HG03066 (cell line): ENCODE results near the gene ITGB3.
"Not testable (repeated sequence)": the region's sequence is repeated elsewhere in the genome, so short reads cannot be mapped to it uniquely, and the experiment has no call there.

ENCODE experiments used
- ATAC-seq: cut with Tn5 transposase; IDR thresholded peaks from one replicate; pipeline ENCODE4 v1.9.1; 2021; ENCODE audit warnings: low read depth; ENCODE audit not compliant: unreplicated experiment

ITGB3 gene

DNA sequence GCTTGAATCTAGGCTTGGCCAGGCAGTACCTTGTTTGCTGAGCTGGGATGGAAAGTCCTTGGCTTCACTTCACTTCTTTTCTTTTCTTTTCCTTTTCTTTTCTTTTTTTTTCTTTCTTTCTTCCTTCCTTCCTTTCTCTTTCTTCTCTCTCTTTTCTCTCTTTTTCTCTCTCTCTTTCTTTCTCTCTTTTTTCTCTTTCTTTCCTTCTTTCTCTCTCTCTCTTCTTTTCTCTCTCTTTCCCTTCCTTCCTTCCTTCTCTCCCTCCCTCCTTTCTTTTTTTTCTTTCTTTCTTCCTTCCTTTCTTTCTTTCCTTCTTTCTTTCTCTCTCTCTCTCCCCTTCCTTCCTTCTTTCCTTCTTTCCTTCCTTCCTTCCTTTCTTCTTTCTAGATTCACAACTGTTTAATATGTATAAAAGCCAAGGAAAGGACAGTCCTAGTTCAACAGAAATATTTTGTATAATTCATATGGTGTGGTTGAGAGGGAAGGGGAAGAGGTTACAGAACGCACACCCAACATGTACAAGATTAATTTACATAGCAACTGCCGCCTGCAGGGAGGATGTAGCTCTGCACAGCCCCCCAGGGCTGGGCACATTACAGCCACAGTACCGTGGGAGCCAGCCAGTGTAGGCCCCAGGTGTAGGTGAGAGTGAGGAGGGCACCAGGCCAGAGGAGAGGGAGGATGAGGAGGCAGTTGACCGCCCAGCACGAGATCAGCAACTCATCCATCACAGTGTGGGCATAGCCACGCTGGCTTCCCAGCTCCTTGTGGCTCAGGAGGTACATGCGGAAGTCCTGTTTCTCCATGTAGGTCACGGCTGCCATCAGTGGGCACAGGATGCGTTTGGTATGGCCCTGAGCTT lies 9.7 kb upstream of the ITGB3 start:
- ATAC-seq, result no peak

DNA sequence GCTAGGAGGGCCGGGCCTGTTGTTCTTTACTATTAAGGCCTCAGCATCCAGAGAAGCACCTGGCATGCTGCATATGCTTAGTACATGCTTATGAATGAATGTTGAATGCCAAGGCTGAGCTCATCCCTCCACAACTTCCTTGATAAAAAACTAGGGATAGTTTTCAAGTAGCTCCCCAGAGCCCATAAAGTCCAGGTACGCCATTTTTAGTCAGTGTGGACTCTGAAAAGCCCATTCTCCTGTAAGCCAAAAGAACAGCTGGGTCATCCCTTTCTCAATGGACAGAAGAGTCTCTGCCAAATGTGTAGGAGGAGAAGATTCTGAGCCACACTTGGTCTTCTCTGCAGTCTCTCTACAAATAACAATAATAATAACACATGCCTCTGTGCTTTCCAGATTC lies 8.9 kb upstream of the ITGB3 start:
- no peak for ATAC-seq

DNA sequence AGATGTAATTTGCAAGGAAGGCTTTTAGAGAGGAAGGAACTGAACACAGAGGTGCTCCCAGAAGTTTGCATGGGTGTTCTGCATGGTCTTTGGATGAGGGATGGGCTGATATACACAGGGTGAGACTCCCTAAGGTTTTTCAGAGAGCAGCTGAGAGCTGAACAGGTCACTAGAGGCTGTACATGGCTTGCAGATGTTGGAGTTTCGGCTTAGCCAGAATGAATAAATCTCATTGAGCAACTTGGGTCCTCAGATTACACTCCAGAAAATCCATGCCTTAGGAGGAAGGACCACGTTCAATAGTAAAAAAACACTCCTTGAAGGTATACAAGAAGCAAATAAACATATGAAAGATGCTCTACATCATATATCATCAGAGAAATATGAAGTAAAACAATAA lies 7.5 kb upstream of the ITGB3 start:
- ATAC-seq, result no peak

DNA sequence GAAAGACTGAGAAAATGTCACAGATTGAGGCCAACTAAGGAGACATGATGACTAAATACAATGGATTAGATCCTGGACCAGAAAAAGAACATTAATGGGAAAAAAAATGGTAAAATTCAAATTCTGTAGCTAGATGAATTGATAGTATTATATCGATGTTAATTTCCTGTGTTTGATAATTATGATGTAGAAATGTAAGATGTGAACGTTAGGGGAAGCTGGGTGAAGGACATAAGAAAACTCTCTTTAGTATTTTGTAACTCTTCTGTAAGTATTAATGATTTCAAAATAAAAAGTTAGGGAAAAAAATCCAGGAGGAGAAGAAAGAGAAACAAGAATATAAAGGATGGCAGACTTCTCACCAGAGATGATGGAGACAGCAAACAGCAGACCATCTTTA lies 2.8 kb upstream of the ITGB3 start:
- ATAC-seq, result no peak

DNA sequence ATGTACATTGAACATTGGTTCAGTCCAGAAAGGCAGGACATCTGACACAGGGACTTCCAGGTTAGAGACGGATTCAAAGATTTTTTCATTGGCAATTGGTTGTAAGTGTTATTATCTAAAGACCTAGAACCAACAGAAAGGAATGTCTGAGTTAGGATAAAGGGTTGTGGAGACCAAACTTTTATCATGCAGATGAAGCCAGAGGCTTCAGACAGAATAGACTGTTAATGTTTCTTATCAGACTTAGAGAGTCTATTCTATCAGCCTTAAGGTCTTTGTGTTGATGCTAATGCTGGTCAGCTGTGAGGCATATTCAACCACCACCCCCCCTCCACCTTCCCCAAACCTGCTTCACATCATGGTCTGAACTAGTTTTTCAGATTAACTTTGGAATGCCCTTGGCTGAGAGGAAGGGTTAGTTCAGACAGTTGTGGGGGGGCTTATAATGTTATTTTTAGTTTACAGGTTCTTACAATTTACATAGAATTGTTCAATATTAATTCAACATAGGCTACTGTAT lies 2.1 kb upstream of the ITGB3 start:
- no peak for ATAC-seq

DNA sequence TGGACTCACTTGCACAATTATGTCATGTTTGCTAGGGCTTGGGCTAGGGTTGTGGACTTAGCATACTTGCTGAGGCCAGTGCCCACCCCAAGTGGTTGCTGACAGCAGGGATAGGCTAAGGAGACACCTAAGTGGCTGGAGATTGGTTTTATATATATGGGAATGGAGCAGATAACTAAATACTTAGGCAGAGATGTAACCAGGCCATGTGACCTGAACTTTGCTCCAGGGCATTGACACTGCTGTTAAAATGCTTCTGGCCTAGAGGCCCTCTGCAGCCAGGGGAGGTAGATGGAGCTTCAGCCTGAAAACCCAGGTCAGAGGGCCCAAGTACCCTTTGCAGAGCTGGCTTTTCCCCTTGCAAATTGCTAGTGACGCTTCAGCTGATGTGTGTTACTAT lies 1.4 kb upstream of the ITGB3 start:
- no peak for ATAC-seq

DNA sequence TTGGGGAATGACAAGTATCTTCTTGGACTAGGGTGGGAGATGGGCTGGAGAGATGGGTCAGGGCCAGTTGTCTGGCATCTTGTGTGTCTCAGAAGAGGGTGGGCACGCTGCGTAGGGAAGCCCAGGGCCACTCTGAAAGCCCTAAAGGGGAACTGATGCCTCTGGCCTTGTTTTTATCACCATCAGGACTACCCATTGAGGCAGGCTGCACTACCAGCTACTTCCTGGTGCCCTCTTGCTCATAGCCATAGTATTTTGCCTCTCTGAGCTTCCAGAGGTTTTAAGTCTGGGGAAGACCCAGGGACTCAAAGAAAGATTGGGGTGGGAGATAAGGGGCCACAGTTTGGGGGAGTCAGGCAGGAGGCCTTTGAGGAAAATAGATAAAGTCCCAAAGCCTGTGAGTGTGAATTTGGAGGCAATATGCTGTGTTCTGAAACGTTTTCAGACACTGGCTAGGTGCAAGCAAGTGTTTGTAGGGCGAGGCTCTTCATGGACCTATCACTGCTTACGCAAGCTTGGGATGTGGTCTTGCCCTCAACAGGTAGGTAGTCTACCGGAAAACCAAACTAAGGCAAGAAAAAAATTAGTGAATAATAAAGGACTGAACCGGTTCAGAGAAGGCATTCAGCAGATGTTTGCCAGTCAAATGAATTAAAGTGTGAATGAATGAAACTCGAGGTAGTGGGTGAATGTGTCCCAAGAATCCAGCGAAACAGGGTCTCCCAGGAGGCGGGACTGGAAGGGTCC lies 688 bp upstream of the ITGB3 start:
- no peak for ATAC-seq

DNA sequence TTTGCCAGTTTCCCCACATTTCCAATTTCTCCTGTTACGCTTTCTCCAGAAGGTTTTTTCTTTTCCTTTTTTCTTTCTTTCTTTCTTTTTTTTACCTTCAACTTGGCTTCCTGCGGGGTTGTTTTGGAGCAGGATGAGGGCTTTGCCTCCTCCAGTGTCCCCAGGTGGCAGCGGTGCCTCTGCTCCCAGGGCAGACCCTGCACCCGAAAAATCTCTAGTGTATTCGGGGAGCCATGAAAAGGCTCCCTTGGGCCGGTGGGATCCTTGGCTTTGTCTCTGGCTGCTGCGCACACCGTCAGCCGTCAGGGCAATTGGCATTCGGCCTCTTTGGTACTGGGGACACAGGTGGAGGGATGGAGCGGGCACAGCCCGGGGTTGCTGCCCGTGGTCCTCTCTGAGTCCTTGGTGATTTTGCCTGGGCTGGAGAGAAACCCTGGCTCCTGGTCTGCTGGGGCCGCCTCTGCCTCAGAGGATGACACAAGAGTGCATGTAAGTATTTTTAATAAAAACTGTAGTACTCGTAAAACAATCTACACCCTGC lies 846 bp downstream of the ITGB3 start:
- no peak for ATAC-seq

DNA sequence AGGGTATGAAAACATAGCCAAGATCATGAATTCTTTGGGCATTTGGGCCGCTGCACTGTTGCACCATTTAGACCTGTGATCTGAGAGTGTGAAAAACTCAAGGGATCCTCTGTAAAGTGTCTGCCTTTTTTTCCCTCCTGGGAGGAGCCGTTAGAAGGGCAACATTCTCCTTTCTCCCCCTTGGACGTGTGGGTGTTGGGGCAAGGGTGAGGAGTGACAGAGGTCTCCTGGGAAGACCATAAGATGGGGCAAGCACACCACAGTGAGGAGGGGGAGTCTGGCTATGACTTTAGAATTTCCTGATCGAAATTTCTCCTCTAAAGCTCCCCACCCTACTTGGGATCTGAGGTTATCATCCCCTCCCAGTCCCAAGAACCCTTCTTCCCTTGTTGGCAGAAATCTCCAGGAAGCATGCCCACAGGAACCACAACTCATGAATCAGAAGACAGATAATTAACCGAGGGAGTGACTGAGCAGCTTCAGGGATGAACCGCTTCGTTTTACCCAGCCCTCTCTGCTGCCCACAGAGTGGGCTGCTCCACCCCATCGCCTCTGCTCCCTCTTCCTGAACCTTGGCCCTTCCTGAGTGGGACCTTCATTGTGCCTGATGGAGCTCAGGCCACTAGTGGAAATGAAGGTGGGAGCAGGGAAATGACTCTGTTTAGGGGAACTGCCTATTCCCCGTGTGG lies 4.2 kb downstream of the ITGB3 start:
- ATAC-seq, result no peak

DNA sequence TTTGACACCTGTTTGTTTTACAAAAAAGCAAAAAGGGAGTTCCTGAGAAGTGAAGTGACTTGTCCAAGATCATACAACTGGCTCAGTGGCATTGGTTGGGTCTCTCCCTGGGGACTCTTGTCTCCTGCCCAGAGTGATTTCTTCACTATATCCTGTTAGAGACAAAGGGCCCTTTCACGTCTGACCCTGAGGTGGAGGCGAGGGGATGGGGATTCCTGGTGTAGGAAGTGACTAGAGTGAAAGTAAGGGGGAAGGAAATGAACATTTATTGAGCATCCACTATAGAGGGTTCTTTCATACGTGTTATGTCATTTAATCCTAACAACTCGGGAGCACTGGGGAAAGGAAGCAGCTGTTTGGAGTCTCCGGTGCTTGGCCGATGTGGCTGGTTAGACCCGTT lies 9.0 kb downstream of the ITGB3 start:
- ATAC-seq, result no peak

DNA sequence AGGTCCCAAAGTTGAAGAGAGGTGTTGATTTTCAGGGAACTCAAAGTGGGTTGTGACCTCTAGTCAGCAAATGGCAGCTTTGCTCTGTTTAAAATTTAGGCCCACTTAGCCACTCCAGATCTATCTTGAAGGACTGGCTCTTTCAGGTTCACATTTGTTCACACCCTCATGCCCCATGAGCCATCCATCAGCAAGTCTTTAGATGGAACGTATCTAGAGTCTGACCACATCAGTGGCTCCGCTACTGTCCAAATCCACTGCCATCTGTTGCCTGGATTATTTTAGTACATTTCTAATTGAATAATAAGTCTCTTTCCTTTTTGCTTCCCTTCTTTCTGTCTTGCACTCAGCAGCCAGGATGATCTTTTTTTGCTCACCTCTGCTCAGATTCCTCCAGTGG lies 10.5 kb downstream of the ITGB3 start:
- ATAC-seq, result no peak

DNA sequence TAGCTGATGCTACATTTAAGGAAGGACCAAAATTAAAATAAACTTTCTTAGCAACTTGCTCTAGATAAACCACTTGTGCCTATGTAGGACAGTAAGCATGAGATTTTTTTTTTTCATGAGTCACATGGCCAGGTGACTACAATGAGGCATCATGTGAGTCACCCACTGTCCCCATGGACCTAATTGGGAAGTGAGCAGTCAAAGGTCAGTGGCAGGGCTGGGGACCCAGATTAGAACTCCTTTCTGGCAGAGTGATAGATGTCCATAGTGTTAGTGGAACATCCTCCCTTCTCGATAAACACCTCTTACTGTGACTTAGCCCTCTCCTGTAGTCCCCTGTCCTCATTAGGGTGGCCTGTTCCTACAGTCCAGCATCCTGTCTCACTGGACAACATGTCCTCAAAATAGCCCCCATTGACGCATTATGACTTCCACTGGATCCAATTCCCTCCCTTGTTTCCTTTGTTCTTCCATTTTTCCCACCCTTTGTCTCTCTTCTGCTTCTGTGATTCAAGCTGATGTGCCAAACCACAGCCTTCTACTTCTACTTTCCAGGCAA lies 12.4 kb downstream of the ITGB3 start:
- ATAC-seq, result no peak

DNA sequence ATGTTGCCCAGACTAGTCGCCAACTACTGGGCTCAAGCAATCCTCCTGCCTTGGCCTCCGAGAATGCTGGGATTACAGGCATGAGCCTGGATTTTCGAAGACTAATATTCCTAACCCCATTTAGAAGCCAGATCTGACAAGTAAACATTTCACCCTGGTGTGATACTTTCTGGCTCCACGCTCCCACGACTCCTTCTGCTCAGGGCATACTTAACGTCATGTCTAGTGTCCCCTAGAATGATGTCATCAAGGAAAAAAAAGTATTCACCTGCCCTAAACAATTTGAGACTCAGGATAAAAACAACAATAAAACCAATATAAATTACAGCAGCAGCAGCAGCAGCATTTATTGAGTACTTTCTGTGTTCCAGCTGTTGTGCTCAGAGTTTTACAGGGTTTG lies 13.2 kb downstream of the ITGB3 start:
- no peak for ATAC-seq

DNA sequence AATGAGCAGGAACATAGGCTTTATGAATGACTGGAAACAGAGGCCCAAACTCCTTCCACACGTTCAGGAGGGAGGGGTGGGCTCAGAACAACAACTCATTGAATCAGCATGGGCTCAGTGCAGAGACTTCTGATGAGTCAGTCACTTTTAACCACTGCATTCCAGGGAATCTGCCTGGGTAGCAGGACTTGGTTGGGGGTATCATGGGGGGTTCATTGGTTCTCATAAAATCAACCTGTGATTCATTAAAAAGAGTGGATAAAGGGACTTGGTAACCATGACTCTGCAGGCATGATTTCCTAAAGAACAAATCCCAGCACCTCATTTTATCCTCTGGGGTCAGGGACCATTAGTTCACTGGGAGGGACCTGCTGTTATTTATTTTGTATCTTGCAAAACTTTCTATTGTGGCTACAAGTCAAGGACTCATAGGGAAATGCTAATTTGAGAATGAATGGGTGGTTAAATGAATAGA lies 13.8 kb downstream of the ITGB3 start:
- ATAC-seq, result no peak

DNA sequence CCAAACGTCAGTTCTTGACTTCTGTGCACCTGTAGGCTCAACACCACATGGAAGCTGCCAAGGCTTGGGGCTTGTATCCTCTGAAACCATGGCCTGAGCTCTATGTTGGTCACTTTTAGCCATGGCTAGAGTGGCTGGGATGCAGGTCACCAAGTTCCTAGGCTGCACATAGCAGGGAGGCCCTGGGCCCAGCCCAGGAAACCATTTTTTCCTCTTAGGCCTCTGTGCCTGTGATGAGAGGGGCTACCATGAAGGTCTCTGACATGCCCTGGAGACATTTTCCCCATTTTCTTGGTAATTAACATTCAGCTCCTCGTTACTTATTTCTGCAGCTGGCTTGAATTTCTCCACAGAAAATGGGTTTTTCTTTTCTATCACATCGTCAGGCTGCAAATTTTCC lies 15.3 kb downstream of the ITGB3 start:
- ATAC-seq, result not testable (repeated sequence)

DNA sequence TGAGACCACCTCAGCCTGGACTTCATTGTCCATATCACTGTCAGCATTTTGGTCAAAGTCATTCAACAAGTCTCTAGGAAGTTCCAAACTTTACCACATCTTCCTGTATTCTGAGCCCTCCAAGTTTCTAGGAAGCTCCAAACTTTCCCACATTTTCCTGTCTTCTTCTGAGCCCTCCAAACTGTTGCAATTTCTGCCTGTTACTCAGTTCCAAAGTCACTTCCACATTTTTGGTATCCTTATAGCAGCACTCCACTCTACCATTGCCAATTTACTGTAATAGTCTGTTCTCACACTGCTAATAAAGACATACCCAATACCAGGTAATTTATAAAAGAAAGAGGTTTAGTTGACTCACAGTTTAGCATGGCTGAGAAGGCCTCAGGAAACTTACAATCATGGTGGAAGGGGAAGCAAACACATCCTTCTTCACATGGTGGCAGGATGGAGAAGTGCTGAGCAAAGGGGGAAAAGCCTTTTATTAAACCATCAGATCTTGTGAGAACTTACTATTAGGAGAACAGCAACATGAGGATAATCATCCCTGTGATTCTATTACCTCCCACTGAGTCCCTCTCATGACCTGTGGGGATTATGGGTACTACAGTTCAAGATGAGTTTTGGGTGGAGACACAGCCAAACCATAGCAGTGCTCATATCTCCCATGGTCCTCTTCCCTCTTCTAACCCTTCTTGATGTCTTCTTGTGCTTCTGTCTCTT lies 16.1 kb downstream of the ITGB3 start:
- not testable (repeated sequence) for ATAC-seq

DNA sequence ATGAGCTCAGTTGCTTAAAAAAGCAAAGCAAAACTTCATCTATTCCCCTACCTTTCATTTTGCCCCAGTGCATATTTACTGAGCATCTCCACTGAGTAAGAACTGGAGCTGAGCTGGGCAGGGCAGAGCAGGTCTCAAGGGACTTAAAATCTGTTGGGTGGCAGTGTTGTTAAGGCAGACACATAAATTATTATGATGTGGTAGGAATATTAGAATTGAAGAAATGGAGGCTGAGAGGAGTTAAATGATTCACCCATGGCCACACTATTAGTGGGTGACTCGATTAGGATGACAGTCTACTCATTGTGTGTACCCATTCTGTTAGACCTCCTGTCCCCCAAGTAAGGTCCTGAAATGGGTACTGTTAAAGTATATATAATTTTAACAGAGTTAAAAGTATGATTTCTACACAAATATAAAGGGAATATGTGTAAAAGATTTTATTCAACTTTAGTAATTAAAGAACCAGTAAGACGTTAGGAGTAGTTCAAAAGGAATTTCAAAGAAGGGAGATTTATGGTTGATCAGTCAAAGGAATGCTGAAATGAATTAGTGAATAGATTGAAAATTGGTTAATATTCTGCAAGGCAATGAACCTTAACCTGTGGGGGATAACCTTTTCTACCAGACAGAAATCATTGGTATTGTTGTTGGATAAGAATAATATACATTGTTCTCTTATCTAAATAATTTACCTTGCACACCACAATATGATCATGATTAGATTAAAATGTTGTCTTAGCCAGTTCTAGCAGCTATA lies 17.5 kb downstream of the ITGB3 start:
- no peak for ATAC-seq

DNA sequence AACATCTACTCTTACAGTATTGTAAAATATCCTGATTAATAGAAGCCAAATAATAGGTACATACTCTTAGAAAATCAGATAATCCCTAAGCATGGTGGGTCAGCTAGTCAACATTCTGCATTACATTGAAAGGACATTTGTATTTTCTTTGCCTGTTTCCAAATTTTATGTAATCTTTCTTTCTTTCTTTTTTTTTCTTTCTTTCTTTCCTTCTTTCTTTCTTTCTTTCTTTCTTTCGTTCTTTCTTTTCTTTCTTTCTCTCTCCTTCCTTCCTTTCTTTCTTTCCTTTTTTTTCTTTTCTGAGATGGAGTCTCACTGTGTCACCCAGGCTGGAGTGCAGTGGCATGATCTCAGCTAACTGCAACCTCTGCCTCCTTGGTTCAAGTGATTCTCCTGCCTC lies 18.9 kb downstream of the ITGB3 start:
- ATAC-seq, result no peak

DNA sequence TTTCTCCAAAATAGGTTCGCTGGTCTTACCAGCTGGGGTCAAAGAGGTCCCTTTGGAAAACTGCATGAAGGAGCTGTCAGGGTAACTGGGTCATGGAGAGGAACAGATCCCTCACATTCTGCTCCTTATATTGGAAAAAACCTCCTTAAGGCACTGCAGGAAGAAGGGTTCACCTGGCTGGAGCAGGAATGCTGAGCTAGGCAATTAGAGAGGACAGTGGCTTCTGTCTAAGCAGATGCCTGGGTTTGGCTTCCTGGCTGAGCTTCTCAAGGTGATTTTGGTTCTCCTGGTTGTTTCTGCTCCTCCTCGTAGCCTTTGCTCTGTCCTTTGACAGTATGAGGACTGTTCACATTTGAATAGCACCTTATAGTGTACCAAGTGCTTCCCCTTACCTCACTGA lies 19.6 kb downstream of the ITGB3 start:
- no peak for ATAC-seq
